A549 (cell line): ENCODE results near the gene DHX36. TPM values are rescaled to one million over a fixed set of nuclear protein-coding genes. Genes with fewer than 3 reads are reported as not detected.

Experiments used
- ATAC-seq, 2 experiments: fragments of 200-7000 bp in 1 of 2; fragments of >200 bp in 1 of 2; cut with Nextera tagmentation in 1 of 2; cut with Tn5 transposase in 1 of 2; 3 replicates each; pipeline versions ENCODE4 v1.8.0 to v1.9.1; 2018 to 2020; ENCODE audit warnings: mild to moderate bottlenecking in 1 of 2, moderate library complexity in 1 of 2
- CTCF ChIA-PET: fragments of 300-600 bp; sonication (Branson Sonifier 250); formaldehyde crosslinking; extraction: SDS; loops from one replicate; lab custom pipeline; 2021; ENCODE audit warnings: antibody characterized with exemption, inconsistent platforms; lab: Yijun Ruan, JAX
- POLR2A ChIA-PET: fragments of 350-600 bp; formaldehyde crosslinking; extraction: SDS; loops from one replicate; lab custom pipeline; 2021; ENCODE audit warnings: antibody characterized with exemption, inconsistent platforms; lab: Yijun Ruan, JAX
- DNase-seq, 2 experiments: peaks; one replicate each; pipeline versions ENCODE4 v3.0.0 to v3.0.0-alpha.2; 2011 to 2016; ENCODE audit warnings: low read depth in 1 of 2, low spot score in 1 of 2
- FAIRE-seq: peaks from 2 replicates; lab custom pipeline; 2011; peaks lifted over from hg19 to GRCh38; lab: Jason Lieb, UNC
- H3K27ac ChIP-seq, 2 experiments: fragments of >200 bp; sonication (Bioruptor Twin); formaldehyde crosslinking; 3 replicates each; pipeline ENCODE4 v1.5.1; 2016 to 2017
- H3K4me1 ChIP-seq: fragments of >200 bp; sonication (Bioruptor Twin); formaldehyde crosslinking; 3 replicates; pipeline ENCODE4 v1.6.1; 2016
- H3K4me2 ChIP-seq: fragments of >200 bp; sonication (Bioruptor Twin); formaldehyde crosslinking; 3 replicates; pipeline ENCODE4 v1.6.1; 2016
- H3K4me3 ChIP-seq: fragments of >200 bp; sonication (Bioruptor Twin); formaldehyde crosslinking; 3 replicates; pipeline ENCODE4 v1.5.1; 2016
- H3K9me3 ChIP-seq: fragments of >200 bp; sonication (Bioruptor Twin); formaldehyde crosslinking; 3 replicates; pipeline ENCODE4 v1.6.1; 2016
- ATOH8 ChIP-seq: fragments of 250-450 bp; sonication (Bioruptor Pico); IDR thresholded peaks from 2 replicates; pipeline ENCODE4 v1.5.0; 2020; ENCODE audit warnings: low read depth, mild to moderate bottlenecking, moderate library complexity
- BCL3 ChIP-seq: fragments of >200 bp; sonication (Bioruptor Twin); formaldehyde crosslinking; IDR thresholded peaks from 3 replicates; pipeline ENCODE4 v1.6.1; 2016
- CBX2 ChIP-seq: fragments of 200-600 bp; sonication (generic); IDR thresholded peaks from 2 replicates; pipeline ENCODE4 v1.6.1; 2016; ENCODE audit warnings: low read depth, mild to moderate bottlenecking, borderline replicate concordance
- EP300 ChIP-seq, 2 experiments: fragments of >200 bp; sonication (Bioruptor Twin); formaldehyde crosslinking; IDR thresholded peaks; 2 replicates in 1 of 2; 3 replicates in 1 of 2; pipeline ENCODE4 v1.6.1; 2016 to 2017
- ESRRA ChIP-seq: fragments of 150-350 bp; IDR thresholded peaks from 2 replicates; pipeline ENCODE4 v1.6.1; 2014; ENCODE audit warnings: mild to moderate bottlenecking, low read length, borderline replicate concordance
- FOSB ChIP-seq: fragments of 250-450 bp; sonication (Bioruptor Pico); IDR thresholded peaks from 2 replicates; pipeline ENCODE4 v1.5.0; 2020; ENCODE audit warnings: mild to moderate bottlenecking, moderate library complexity
- FOSL2 ChIP-seq, 2 experiments: fragments of 450-650 bp in 1 of 2; fragments of >200 bp in 1 of 2; sonication (Bioruptor Twin) in 1 of 2; formaldehyde crosslinking; IDR thresholded peaks; 2 replicates each; pipeline versions ENCODE4 v1.5.0 to v1.6.1; 2016 to 2020; ENCODE audit warnings: mild to moderate bottlenecking in 1 of 2, moderate library complexity in 1 of 2
- HES2 ChIP-seq: fragments of >200 bp; sonication (Bioruptor Twin); formaldehyde crosslinking; IDR thresholded peaks from 2 replicates; pipeline ENCODE4 v1.6.1; 2016
- HOXA7 ChIP-seq: fragments of 250-450 bp; sonication (Bioruptor Pico); IDR thresholded peaks from 2 replicates; pipeline ENCODE4 v1.5.0; 2020; ENCODE audit warnings: mild to moderate bottlenecking, moderate library complexity
- HOXB5 ChIP-seq: fragments of 250-450 bp; sonication (Bioruptor Pico); IDR thresholded peaks from 2 replicates; pipeline ENCODE4 v1.5.0; 2020; ENCODE audit warnings: mild to moderate bottlenecking, moderate library complexity
- JUN ChIP-seq, 2 experiments: fragments of >200 bp; sonication (Bioruptor Twin); formaldehyde crosslinking; IDR thresholded peaks; 2 replicates in 1 of 2; 3 replicates in 1 of 2; pipeline ENCODE4 v1.6.1; 2016 to 2017
- MAFK ChIP-seq: fragments of 450-650 bp; IDR thresholded peaks from 2 replicates; pipeline ENCODE4 v1.6.1; 2014; ENCODE audit not compliant: partially characterized antibody
- MYC ChIP-seq: IDR thresholded peaks from 2 replicates; pipeline ENCODE4 v1.6.1; 2012; ENCODE audit warnings: mild to moderate bottlenecking, inconsistent platforms, low read length, improper control_type of control experiment, borderline replicate concordance
- POLR2A ChIP-seq: IDR thresholded peaks from 2 replicates; pipeline ENCODE4 v1.6.1; 2012; ENCODE audit warnings: mild to moderate bottlenecking, low read length
- RAD21 ChIP-seq, 2 experiments: fragments of >200 bp in 1 of 2; sonication (Bioruptor Twin) in 1 of 2; formaldehyde crosslinking in 1 of 2; IDR thresholded peaks in 1 of 2; conservative IDR thresholded peaks in 1 of 2; 2 replicates in 1 of 2; 3 replicates in 1 of 2; pipeline ENCODE4 v1.6.1; 2012 to 2018; ENCODE audit warnings: inconsistent platforms in 1 of 2
- RARB ChIP-seq: fragments of 250-450 bp; sonication (Bioruptor Pico); IDR thresholded peaks from 2 replicates; pipeline ENCODE4 v1.8.0; 2021; ENCODE audit warnings: mild to moderate bottlenecking, moderate library complexity
- RFX5 ChIP-seq: fragments of 450-650 bp; IDR thresholded peaks from 2 replicates; pipeline ENCODE4 v1.7.1; 2014; ENCODE audit warnings: antibody characterized with exemption, mild to moderate bottlenecking, moderate library complexity
- RNF2 ChIP-seq: fragments of 200-600 bp; sonication (generic); IDR thresholded peaks from 2 replicates; pipeline ENCODE4 v1.6.1; 2016; ENCODE audit warnings: low read depth, mild to moderate bottlenecking, antibody characterized with exemption, moderate library complexity, borderline replicate concordance
- SMC3 ChIP-seq: fragments of >200 bp; sonication (Bioruptor Twin); formaldehyde crosslinking; IDR thresholded peaks from 3 replicates; pipeline ENCODE4 v1.6.1; 2018; ENCODE audit warnings: inconsistent platforms
- TP53 ChIP-seq: fragments of 250-450 bp; sonication (Bioruptor Pico); IDR thresholded peaks from 2 replicates; pipeline ENCODE4 v1.5.0; 2021; ENCODE audit warnings: mild to moderate bottlenecking, moderate library complexity
- ZFP36 ChIP-seq: fragments of 450-650 bp; IDR thresholded peaks from 2 replicates; pipeline ENCODE4 v1.6.1; 2014; ENCODE audit warnings: borderline replicate concordance; ENCODE audit not compliant: partially characterized antibody
- WGBS: methylation state at CpG from one replicate; pipeline ENCODE4 v1.1.6; 2017; ENCODE audit errors: missing lambda C conversion rate; 5-methylcytosine and 5-hydroxymethylcytosine counted together
- polyA plus RNA-seq, 4 experiments: library from polyadenylated mRNA; depleted of rRNA in 3 of 4; stranded (reverse); fragments of >200 nt; fragmentation: RNase III in 1 of 4; extraction: RNeasy Plus Mini Kit Qiagen cat#74134 plus additional on column Dnase treatment in 1 of 4; gene quantifications; 2 replicates in 3 of 4; 3 replicates in 1 of 4; pipeline ENCODE4 v1.2.3, GENCODE V29; 2011 to 2017
- TF ChIP-seq, protein P1 (sequence below): fragments of 450-650 bp; IDR thresholded peaks from 2 replicates; pipeline ENCODE4 v1.6.1; 2014; ENCODE audit warnings: antibody characterized with exemption
- TF ChIP-seq, protein P2 (sequence below): fragments of 200-600 bp; sonication (generic); IDR thresholded peaks from 2 replicates; pipeline ENCODE4 v1.6.1; 2016; ENCODE audit warnings: antibody characterized with exemption, mild to moderate bottlenecking, moderate library complexity
- TF ChIP-seq, protein P3 (sequence below): IDR thresholded peaks from 2 replicates; pipeline ENCODE4 v1.6.1; 2012; ENCODE audit warnings: low read depth, borderline replicate concordance

The DHX36 gene
- polyA plus RNA-seq, 2 of the 4 experiments (the other 2 are of a cell fraction), result 59.4 to 90.1 TPM

GRCh38 chr3:154304936-154305335 lies 19.4 kb downstream of the DHX36 start:
- H3K27ac ChIP-seq, result no peak overlapping the region
- CTCF ChIA-PET, result interaction anchor here (0.6 to 2.0 kb wide), 2 partner anchors 9 to 42 kb away, joined by 3 to 6 read pairs; no protein-coding TSS in a partner anchor
- H3K4me3 ChIP-seq, result no peak overlapping the region
- H3K4me1 ChIP-seq, result no peaks in the 10 kb centered on the region
- H3K4me2 ChIP-seq, result no peak overlapping the region
- DNase-seq (no peak), FAIRE-seq (no peak), ATAC-seq (no peak)
- no peak for TF ChIP-seq MAFK
- WGBS, result 90% methylated on average over 3 of the region's 3 CpGs
- POLR2A ChIA-PET, result no interaction called here
- no peaks in the 10 kb centered on the region for H3K9me3 ChIP-seq

GRCh38 chr3:154304116-154304786 lies 20.0 kb downstream of the DHX36 start:
- no peak for FAIRE-seq
- ChIA-PET CTCF (interaction anchor here (0.6 to 2.0 kb wide), 2 partner anchors 9 to 42 kb away, joined by 3 to 6 read pairs; no protein-coding TSS in a partner anchor), POLR2A (no interaction called here)
- no peak for DNase-seq
- TF ChIP-seq HOXA7 (CRISPR knock-in tag), result no peak
- TF ChIP-seq ZFP36, result no peak
- no peak for TF ChIP-seq POLR2A
- TF ChIP-seq, protein P1, sequence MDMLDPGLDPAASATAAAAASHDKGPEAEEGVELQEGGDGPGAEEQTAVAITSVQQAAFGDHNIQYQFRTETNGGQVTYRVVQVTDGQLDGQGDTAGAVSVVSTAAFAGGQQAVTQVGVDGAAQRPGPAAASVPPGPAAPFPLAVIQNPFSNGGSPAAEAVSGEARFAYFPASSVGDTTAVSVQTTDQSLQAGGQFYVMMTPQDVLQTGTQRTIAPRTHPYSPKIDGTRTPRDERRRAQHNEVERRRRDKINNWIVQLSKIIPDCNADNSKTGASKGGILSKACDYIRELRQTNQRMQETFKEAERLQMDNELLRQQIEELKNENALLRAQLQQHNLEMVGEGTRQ, result no peak
- no peak for TF ChIP-seq RARB
- no peak for TF ChIP-seq TP53
- no peak for TF ChIP-seq ESRRA
- TF ChIP-seq, protein P2, sequence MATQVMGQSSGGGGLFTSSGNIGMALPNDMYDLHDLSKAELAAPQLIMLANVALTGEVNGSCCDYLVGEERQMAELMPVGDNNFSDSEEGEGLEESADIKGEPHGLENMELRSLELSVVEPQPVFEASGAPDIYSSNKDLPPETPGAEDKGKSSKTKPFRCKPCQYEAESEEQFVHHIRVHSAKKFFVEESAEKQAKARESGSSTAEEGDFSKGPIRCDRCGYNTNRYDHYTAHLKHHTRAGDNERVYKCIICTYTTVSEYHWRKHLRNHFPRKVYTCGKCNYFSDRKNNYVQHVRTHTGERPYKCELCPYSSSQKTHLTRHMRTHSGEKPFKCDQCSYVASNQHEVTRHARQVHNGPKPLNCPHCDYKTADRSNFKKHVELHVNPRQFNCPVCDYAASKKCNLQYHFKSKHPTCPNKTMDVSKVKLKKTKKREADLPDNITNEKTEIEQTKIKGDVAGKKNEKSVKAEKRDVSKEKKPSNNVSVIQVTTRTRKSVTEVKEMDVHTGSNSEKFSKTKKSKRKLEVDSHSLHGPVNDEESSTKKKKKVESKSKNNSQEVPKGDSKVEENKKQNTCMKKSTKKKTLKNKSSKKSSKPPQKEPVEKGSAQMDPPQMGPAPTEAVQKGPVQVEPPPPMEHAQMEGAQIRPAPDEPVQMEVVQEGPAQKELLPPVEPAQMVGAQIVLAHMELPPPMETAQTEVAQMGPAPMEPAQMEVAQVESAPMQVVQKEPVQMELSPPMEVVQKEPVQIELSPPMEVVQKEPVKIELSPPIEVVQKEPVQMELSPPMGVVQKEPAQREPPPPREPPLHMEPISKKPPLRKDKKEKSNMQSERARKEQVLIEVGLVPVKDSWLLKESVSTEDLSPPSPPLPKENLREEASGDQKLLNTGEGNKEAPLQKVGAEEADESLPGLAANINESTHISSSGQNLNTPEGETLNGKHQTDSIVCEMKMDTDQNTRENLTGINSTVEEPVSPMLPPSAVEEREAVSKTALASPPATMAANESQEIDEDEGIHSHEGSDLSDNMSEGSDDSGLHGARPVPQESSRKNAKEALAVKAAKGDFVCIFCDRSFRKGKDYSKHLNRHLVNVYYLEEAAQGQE, result no peak
- TF ChIP-seq BCL3, result no peak
- no peak for TF ChIP-seq HES2
- no peak for TF ChIP-seq MYC
- TF ChIP-seq ATOH8 (CRISPR knock-in tag), result no peak
- Histone ChIP-seq H3K4me2 (no peak overlapping the region), H3K9me3 (no peaks in the 10 kb centered on the region), H3K4me3 (no peak overlapping the region), H3K27ac (no peak overlapping the region), H3K4me1 (no peaks in the 10 kb centered on the region)
- no peak for ATAC-seq

DNA sequence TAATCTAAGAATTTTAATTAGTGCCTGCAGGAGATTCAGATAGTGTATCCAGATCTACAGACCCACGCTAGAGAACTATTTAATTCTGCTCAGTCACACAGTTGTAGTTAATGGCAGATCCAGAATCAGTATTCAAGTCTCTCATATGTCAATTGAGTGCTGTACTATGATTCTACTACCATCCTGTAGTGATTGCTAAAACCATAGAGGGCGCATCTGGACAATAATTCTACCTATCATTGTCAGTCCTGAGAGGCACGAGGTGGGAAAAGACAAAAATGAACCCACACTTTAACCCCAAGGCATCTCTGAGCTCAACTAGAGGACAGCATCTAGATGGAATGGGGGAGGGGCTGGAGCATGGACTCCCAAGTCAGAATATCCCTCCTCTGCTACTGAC lies 22.7 kb downstream of the DHX36 start:
- DNase-seq, result peak in 1 of 2 experiments; percentile 5
- no peak for FAIRE-seq
- Histone ChIP-seq H3K4me2 (no peak overlapping the region), H3K4me3 (no peak overlapping the region), H3K9me3 (no peaks in the 10 kb centered on the region), H3K27ac (no peak overlapping the region), H3K4me1 (no peaks in the 10 kb centered on the region)
- CTCF ChIA-PET, result interaction anchor here (1.3 to 3.0 kb wide), 3 partner anchors 12 to 16 kb away, joined by 3 to 8 read pairs (median 4); no protein-coding TSS in a partner anchor
- ATAC-seq, result peak; percentile 78 to 81; a peak in 5 of 6 replicates
- POLR2A ChIA-PET, result no interaction called here
- WGBS, result 80% methylated on average over 3 of the region's 3 CpGs
- no peak for TF ChIP-seq FOSL2 (IDR thresholded peaks at IDR 0.05)
- TF ChIP-seq FOSL2 (CRISPR knock-in tag; IDR thresholded peaks at IDR 0.05), result no peak
- no peak for TF ChIP-seq RFX5
- no peak for TF ChIP-seq EP300 (IDR thresholded peaks at IDR 0.05)
- TF ChIP-seq HES2, result no peak
- TF ChIP-seq, protein P3, sequence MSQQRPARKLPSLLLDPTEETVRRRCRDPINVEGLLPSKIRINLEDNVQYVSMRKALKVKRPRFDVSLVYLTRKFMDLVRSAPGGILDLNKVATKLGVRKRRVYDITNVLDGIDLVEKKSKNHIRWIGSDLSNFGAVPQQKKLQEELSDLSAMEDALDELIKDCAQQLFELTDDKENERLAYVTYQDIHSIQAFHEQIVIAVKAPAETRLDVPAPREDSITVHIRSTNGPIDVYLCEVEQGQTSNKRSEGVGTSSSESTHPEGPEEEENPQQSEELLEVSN, result no peak
- no peak for TF ChIP-seq HOXB5
- no peak for TF ChIP-seq RAD21 (conservative IDR thresholded peaks at IDR 0.05 in 1 of 2, IDR thresholded peaks at IDR 0.05 in 1 of 2)
- TF ChIP-seq ESRRA, result no peak
- no peak for TF ChIP-seq FOSB (CRISPR knock-in tag)
- no peak for TF ChIP-seq CBX2
- no peak for TF ChIP-seq RNF2
- no peak for TF ChIP-seq JUN (IDR thresholded peaks at IDR 0.05)
- TF ChIP-seq SMC3, result no peak
